IgD-negative memory B cell (primary cell): Measurements from ENCODE around the gene TM7SF2. TPM values are rescaled to one million over a fixed set of nuclear protein-coding genes. Genes with fewer than 3 reads are reported as not detected.

ENCODE experiments used
- H3K27ac Mint-ChIP-seq, 3 donors: one replicate each; pipeline ENCODE4 v1.8.0; 2020 to 2022; ENCODE audit warnings: mild to moderate bottlenecking in 3 of 3, mixed read lengths in 3 of 3, moderate library complexity in 1 of 3
- H3K27me3 Mint-ChIP-seq: one replicate; pipeline ENCODE4 v1.8.0; 2021; ENCODE audit warnings: mixed read lengths
- H3K36me3 Mint-ChIP-seq: one replicate; pipeline ENCODE4 v1.8.0; 2020; ENCODE audit warnings: mild to moderate bottlenecking, mixed read lengths
- H3K4me1 Mint-ChIP-seq, 3 donors: one replicate each; pipeline ENCODE4 v1.8.0; 2020 to 2022; ENCODE audit warnings: mixed read lengths in 3 of 3, mild to moderate bottlenecking in 1 of 3
- H3K4me3 Mint-ChIP-seq, 4 donors: one replicate each; pipeline ENCODE4 v1.8.0; 2020 to 2022; ENCODE audit warnings: mild to moderate bottlenecking in 4 of 4, mixed read lengths in 4 of 4, moderate library complexity in 3 of 4
- H3K9me3 Mint-ChIP-seq, 3 donors: one replicate each; pipeline ENCODE4 v1.8.0; 2020 to 2021; ENCODE audit warnings: mixed read lengths in 3 of 3, mild to moderate bottlenecking in 1 of 3
- polyA plus RNA-seq: library from polyadenylated mRNA; unstranded; fragments of 300-500 nt; fragmentation: Illumina TruSeq; gene quantifications from one replicate; pipeline ENCODE4 v1.2.3, GENCODE V29; 2021

TM7SF2 gene
- polyA plus RNA-seq, 1 donor from 2014 or later, result 18.2 TPM

DNA sequence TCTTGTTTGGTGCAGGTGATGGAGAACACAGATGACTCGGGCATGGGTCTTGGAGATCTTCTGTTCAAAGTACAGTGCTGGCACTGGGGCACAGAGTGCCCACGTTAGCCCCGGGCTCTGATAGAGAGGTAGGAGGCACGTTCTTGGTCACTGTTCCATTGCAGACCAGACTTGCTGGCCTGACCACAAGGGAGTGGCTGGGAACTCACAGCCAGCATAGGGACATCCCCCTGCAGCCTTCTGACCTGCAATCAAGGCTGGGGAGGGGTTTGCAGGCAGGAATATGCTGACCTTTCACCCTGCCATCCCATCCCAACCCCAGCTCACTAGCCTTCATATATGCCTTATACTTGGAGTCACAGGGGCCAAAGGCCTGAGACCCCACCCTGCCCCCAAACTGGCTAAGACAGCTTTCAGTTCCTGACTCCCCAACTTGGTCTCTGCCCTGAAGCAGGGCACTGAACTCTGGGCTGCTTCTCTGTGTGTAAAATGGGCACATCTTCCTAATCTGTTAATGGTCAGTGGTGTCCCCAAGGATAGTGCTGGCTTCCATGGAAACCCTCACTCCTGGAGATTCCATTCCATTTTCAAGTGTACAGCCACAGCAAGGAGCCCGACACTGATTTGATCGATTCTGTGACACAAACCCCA, 15.1 kb downstream of the TM7SF2 start:
- peaks cover 8% of the 10 kb centered on the region for H3K36me3 Mint-ChIP-seq
- peak overlapping the region in 1 of 3 donors; percentile 89 for H3K27ac Mint-ChIP-seq
- peak overlapping the region in 1 of 4 donors; percentile 74 for H3K4me3 Mint-ChIP-seq
- H3K4me1 Mint-ChIP-seq, result peaks cover 17 to 32% (median 25%) of the 10 kb centered on the region in 3 donors
- no peaks in the 10 kb centered on the region for H3K27me3 Mint-ChIP-seq
- H3K9me3 Mint-ChIP-seq, result no peaks in the 10 kb centered on the region

DNA sequence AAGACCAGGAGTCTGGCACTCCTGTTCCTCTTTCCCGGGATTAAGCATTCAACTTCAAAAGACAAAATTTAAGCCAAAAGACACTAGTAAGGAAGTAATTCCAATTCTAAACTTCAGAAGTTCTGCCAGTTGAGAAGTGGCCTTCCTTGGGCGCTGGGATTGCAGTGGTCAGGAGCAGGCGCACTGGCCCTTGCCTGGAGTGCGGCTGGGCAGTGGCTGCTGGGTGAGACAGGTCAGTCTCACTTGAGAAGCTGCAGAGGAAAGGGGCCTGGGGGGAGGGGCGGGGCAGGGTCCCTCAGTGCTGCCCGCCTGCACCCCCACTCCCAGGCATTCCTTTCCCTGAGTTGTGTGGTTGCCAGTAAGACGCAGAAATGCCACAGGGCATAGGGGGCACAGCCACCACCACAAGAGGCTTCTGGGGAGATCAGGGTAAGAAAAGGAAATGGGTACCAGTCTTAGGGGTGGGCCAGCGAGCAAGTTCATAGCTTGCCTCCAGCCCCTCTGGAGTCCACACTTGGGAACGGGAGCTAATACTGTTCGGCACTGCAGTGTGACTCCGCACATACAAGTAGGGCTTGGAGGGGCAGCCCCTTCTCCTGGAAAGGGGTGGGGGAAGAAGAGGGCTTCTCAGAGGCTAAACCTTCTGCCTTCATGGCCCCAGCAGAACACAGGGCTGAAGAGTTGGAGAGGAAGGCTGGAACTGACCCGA, 16.0 kb downstream of the TM7SF2 start:
- peak overlapping the region in 1 of 4 donors; percentile 74 for H3K4me3 Mint-ChIP-seq
- H3K4me1 Mint-ChIP-seq, result peaks cover 19 to 28% (median 24%) of the 10 kb centered on the region in 3 donors
- H3K36me3 Mint-ChIP-seq, result peaks cover 9% of the 10 kb centered on the region
- no peaks in the 10 kb centered on the region for H3K27me3 Mint-ChIP-seq
- peak overlapping the region in 1 of 3 donors; percentile 42 for H3K27ac Mint-ChIP-seq
- H3K9me3 Mint-ChIP-seq, result no peaks in the 10 kb centered on the region

DNA sequence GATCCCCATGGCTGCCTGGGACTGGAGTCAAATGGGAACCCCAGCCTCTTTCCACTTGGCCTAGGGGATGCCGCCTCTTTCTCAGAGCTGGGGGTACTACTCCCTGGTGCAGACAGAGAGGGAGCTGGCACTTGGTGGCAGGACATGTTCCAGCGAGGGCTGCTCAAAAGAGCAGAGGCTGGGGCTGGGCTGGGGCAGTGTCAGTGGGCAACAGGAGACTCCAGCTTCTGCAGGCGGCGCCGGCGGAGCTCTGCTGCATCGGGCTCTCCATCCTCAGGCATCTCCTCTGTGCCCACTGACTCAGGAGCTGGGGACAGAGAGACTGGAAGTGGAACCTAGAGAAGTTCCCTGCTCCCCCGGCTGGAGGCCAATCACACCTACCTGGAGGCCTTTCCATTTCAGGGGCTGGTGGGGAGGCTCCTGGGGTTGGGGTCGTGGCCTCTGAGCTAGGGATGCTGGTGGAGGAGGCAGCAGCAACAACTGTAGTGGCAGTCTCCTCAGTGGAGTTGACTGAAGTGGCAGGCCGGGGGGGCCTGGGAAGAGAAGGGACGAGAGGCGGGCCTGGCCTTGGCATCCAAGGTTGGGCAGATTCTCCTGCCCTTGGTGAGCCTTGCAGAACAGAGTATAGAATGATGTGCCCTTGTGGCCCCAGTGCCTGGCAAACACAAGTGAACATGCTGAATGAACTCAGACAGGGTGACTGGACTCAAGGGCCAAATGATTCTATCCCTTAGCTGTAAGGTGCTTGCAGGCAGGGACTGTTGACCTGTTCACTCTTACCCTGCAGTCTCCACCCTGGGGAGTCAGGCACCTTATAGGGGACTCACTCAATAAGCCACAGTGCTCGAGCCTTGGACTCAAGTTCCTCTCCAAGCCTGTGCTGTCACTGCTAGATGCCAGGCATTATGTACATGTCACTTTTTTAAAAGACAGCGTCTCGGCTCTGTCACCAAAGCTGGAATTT, 16.8 kb downstream of the TM7SF2 start:
- no peaks in the 10 kb centered on the region for H3K27me3 Mint-ChIP-seq
- H3K9me3 Mint-ChIP-seq, result no peaks in the 10 kb centered on the region
- H3K36me3 Mint-ChIP-seq, result peaks cover 9% of the 10 kb centered on the region
- H3K4me1 Mint-ChIP-seq, result peaks cover 20 to 24% (median 24%) of the 10 kb centered on the region in 3 donors
- peak overlapping the region in 1 of 3 donors; percentile 80 for H3K27ac Mint-ChIP-seq
- peak overlapping the region in 3 of 4 donors; percentile 17 to 77 (median 21) for H3K4me3 Mint-ChIP-seq

DNA sequence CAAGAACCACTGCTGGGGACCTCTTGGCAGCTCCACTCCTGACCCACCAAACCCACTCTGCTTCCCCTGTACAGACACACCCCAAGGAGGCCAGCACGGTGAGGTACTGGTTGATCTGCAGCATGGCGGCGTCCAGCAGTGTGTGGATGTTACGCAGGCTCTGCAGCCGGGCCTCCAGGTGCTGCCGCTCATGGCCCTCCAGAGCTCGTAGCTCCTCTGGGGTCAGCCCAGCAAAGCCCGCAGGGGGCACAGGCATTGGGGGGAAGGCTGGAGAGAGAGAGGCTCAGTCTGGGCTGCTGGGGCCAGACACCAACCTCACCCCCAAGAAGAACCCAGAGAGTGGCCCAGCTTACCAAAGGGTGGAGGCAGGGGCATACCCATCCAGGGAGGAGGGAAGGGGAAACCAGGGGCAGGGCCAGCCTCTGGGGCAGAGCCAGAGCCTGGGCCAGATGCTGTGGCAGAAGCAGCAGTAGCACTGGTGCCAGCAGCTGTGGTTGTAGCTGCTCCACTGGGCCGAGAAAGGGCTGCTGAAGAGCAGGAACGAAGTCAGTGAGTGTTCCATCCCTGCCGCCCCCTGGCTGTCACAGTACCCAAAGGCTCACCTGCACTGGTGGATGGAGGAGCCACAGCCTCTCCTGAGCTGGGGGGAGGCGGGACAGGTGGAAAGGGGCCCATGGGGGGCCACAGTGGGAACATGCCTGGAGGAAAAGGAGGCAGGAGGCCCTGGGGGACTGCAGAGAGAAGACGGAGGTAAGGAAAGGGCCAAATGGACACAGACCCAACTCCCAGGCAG, 18.2 kb downstream of the TM7SF2 start:
- Mint-ChIP-seq H3K9me3 (no peaks in the 10 kb centered on the region), H3K4me3 (peak overlapping the region in 3 of 4 donors; percentile 77 to 98 (median 85)), H3K27me3 (no peaks in the 10 kb centered on the region), H3K27ac (peak overlapping the region; percentile 16 to 73 (median 19)), H3K4me1 (peaks cover 19 to 26% (median 21%) of the 10 kb centered on the region in 3 donors), H3K36me3 (peaks cover 9% of the 10 kb centered on the region)

DNA sequence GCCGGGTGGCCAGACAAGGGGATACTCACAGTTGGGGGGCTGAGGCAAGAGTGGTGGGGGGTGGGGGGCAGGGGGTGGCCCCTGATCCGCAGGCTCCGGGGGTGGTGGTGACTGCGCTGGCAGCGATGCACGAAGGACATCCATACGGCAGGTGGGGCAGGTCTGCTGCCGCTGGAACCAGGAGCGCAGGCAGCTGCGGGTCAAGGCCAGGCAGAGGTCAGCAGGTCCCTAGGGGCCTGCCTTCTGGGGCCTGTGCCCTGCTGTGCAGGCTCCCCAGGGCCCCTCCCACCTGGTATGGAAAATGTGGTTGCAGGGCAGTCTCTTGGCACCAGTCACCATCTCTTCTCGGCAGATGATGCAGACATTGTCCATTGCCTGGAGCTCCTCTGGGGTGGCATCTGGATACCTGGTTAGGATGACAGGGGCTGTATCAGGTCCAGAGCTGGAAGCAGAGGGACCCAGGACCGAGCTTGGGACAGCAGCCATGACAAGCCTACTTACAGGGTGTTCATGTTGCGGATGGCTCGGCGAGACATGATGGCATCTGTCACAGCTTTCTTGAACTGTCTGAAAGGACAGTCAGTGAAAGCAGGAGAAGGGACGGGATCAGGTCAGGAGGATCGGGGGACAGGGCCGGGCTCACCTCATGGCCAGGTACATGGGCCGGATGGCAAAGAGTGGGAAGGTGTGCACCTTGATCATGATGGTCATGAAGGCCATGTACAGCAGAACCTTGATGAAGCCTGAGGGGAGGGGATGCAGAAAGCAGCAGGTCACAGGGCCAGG, 19.2 kb downstream of the TM7SF2 start:
- Mint-ChIP-seq H3K36me3 (peaks cover 9% of the 10 kb centered on the region), H3K4me3 (peak overlapping the region; percentile 63 to 99 (median 98)), H3K4me1 (peaks cover 24 to 30% (median 25%) of the 10 kb centered on the region in 3 donors)

DNA sequence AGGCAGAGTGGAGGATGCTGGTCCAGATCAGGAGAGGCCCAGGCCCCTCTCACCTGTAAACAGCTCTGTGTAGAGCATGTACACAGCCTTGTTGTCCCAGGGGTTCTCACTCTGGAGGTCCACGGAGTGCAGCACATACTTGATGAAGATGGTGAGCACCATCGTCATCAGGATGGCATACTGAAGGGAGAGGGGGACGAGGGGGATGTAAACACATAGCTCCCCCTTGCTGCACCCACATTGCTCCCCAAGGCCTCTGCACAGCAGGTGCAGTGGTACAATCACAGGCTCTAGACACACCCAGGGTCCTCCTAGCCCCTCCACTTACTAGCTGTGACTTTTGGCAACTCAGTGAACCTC, 19.7 kb downstream of the TM7SF2 start:
- Mint-ChIP-seq H3K27ac (peak overlapping the region; percentile 47 to 100 (median 99)), H3K4me3 (peak overlapping the region; percentile 97 to 99 (median 98))

More for the DNA sequence above, 19.2 kb downstream of the TM7SF2 start:
- H3K27me3 Mint-ChIP-seq, result no peaks in the 10 kb centered on the region
- no peaks in the 10 kb centered on the region for H3K9me3 Mint-ChIP-seq
- peak overlapping the region; percentile 47 to 100 (median 99) for H3K27ac Mint-ChIP-seq

DNA sequence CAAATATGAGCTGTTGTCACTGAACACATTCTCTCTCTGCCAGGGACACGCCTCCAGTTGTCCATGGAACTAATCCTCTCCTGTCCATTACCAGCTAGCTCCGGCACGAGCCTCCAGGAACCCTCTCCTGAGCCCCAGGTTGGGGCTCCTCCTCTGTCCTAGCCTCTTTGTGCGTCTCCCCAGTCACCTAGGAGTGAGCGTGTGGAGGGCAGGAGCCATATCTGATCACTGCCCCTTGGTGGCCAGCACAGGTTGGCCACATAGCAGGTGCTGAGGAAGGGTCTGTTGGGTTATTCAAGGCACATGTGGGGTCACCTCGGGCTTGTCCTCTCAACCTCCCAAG, 20.2 kb downstream of the TM7SF2 start:
- Mint-ChIP-seq H3K9me3 (no peaks in the 10 kb centered on the region), H3K4me1 (peaks cover 30 to 37% (median 35%) of the 10 kb centered on the region in 3 donors), H3K27me3 (no peaks in the 10 kb centered on the region), H3K36me3 (peaks cover 14% of the 10 kb centered on the region), H3K27ac (peak overlapping the region; percentile 98 to 100 (median 99)), H3K4me3 (peak overlapping the region; percentile 97 to 99 (median 98))

More for the DNA sequence above, 19.7 kb downstream of the TM7SF2 start:
- Mint-ChIP-seq H3K9me3 (no peaks in the 10 kb centered on the region), H3K27me3 (no peaks in the 10 kb centered on the region), H3K4me1 (peaks cover 30 to 35% (median 30%) of the 10 kb centered on the region in 3 donors), H3K36me3 (peaks cover 10% of the 10 kb centered on the region)

DNA sequence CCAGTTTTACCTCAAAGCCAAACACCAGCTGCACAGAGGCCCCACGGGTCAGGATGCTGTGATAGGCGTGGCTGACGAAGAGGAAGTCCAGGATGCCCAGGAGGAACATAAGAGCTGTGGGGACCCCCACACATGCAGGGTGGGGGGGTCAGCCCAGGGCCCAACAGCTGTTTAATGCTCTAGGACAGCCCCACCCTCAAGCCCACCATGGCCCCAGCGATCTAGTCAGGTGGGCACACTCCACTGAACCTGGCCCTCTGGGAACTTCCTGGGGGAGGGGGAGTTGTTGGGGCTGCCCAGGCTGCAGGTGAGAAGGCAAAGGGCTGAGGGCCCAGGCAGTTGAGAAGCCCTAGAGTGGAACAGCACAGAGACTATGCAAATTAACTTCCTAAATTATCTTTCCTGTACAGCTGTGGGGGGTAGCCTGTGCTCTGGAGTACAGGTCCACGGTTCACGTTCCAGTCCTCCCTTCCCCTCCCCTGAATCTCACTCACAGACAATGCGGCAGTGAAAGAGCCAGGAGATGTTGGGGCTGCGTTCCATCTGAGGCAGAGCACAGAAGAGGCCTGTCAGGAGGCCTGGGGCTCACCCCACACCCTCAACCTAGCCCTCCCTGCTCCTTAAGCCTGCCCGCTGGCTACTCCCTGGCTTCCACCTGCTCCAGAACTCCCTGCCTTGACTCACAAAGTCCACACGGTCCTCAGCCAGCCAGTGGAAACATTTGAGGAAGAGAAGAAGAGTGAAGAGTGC, 20.7 kb downstream of the TM7SF2 start:
- peak overlapping the region; percentile 98 to 100 (median 99) for H3K27ac Mint-ChIP-seq
- peaks cover 32 to 37% (median 37%) of the 10 kb centered on the region in 3 donors for H3K4me1 Mint-ChIP-seq
- peak overlapping the region; percentile 97 to 99 (median 98) for H3K4me3 Mint-ChIP-seq
- H3K36me3 Mint-ChIP-seq, result peaks cover 14% of the 10 kb centered on the region
- H3K9me3 Mint-ChIP-seq, result no peaks in the 10 kb centered on the region
- H3K27me3 Mint-ChIP-seq, result no peaks in the 10 kb centered on the region

DNA sequence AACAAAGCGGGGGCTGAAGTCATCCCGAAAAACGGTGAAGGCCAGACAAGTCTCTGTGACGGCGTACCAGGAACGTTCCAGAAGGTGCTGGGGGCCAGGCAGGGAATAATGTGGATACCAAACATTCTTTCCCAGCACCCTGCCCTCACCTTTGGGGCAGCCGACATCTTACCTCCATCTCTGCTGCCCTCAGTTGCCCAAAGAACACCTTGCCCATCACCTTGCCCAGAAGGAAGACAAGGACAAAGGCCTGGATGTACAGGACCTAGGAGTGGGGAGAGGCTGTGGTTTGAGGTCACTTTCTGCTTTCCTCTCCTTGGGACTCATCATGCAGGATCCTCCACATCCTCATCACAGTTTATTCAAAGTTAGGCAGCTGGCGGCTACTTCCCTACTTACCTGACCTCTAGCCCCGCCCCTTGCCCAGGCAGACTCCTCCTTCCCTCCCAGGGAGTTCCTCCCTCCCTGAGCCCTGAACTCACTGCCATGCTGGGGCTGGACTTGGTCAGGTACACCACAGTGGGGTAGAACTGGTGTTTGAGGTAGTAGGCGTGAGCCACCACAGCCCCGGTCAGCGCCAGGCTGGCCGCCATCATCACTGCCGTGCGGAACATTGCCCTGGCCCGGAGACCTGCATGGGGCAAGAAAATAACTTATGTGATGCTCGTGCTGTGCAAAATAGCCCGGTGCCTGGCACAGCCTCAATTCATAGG, 21.5 kb downstream of the TM7SF2 start:
- H3K4me3 Mint-ChIP-seq, result peak overlapping the region; percentile 97 to 99 (median 98)
- H3K9me3 Mint-ChIP-seq, result no peaks in the 10 kb centered on the region
- peaks cover 35 to 37% (median 37%) of the 10 kb centered on the region in 3 donors for H3K4me1 Mint-ChIP-seq
- H3K27me3 Mint-ChIP-seq, result no peaks in the 10 kb centered on the region
- H3K27ac Mint-ChIP-seq, result peak overlapping the region; percentile 98 to 100 (median 99)
- H3K36me3 Mint-ChIP-seq, result peaks cover 14% of the 10 kb centered on the region

DNA sequence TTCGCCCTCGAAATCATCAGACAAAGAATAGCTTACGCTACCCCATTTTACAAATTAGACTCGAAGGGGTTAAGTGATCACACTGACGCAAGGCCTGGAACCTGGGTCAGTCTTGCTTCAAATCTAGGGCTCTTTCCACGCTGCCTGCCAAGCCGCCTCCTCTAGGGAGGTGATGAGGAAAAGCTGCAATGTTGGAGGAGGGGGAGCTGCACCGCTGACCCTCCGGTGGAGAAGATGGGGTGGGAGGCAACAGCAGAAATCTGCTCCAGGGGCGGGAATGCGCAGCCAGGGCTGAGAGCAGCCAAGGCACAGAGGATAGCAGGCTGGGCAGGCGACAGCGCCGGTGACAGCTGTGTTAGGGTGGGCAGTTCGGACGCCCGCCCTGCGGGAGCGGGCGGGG, 22.1 kb downstream of the TM7SF2 start:
- Mint-ChIP-seq H3K9me3 (no peaks in the 10 kb centered on the region), H3K27me3 (no peaks in the 10 kb centered on the region), H3K36me3 (peaks cover 14% of the 10 kb centered on the region), H3K4me1 (peaks cover 35 to 37% (median 37%) of the 10 kb centered on the region in 3 donors), H3K4me3 (peak overlapping the region; percentile 97 to 99 (median 98)), H3K27ac (peak overlapping the region; percentile 98 to 100 (median 99))

DNA sequence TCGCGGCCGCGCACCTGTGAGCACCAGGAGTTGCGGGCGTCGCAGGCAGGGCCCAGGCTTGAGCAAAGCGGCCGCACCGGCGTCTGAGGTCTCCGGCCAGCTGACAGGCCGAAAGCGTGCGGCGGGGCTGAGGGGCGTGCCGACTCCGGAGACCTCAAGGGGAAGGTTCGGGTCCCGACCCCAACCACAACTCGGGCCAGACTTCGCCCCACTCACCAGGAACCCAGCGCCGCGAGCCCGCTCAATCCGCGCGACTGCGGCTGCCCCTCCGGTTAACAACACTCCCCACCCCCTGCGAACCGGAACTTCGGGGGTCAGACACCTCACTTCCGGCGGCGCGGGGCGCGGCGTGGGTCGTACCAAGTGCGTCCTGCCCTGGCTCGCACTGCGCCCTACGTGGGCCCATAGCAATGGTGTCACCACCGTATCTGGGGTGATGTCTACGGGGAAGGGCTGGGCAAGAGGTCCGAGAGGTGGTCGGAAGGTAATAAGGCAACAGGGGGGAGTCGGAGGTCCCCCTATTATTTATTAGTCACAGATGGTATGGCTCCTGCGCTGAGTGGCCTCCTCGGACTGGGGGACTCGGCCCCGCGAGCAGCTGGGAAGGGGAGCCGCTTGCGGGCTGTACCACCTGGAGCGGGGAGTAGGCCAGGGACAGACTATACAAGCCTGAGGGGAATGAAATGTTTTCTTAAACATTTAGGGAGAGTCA, 22.7 kb downstream of the TM7SF2 start, which contains the start of gene SYVN1:
Gene SYVN1, minus strand, starts transcription at position 280 of the 712 bp plus-strand sequence. CDS start 918 bp downstream, outside the sequence.
- H3K4me3 Mint-ChIP-seq, result peak within 1 kb of the TSS; percentile 97 to 99 (median 98)
- peaks cover 35 to 37% (median 37%) of the 10 kb centered on the region in 3 donors for H3K4me1 Mint-ChIP-seq
- H3K27ac Mint-ChIP-seq, result peak within 1 kb of the TSS; percentile 99 to 100 (median 99)
- peaks cover 14% of the 10 kb centered on the region for H3K36me3 Mint-ChIP-seq
- no peaks in the 10 kb centered on the region for H3K9me3 Mint-ChIP-seq
- H3K27me3 Mint-ChIP-seq, result no peaks in the 10 kb centered on the region
